Gastrocnemius medialis (tissue), 4 donors: ENCODE data around the gene WNT7A.

Experiments
- POLR2A ChIP-seq, 2 donors: fragments of 450-650 bp; IDR thresholded peaks; one replicate each; pipeline ENCODE4 v1.6.1; 2017; ENCODE audit warnings: antibody characterized with exemption in 2 of 2, mild to moderate bottlenecking in 2 of 2, moderate library complexity in 2 of 2
- TF ChIP-seq, protein P1 (sequence below), 5 experiments: fragments of 450-650 bp in 3 of 5; fragments of 200-600 bp in 2 of 5; sonication (generic) in 2 of 5; IDR thresholded peaks in 4 of 5; conservative IDR thresholded peaks in 1 of 5; 1 replicate in 4 of 5; 2 replicates in 1 of 5; pipeline ENCODE4 v1.5.1; 2016 to 2019; ENCODE audit warnings: antibody characterized with exemption in 5 of 5, mild to moderate bottlenecking in 3 of 5, moderate library complexity in 3 of 5

DNA sequence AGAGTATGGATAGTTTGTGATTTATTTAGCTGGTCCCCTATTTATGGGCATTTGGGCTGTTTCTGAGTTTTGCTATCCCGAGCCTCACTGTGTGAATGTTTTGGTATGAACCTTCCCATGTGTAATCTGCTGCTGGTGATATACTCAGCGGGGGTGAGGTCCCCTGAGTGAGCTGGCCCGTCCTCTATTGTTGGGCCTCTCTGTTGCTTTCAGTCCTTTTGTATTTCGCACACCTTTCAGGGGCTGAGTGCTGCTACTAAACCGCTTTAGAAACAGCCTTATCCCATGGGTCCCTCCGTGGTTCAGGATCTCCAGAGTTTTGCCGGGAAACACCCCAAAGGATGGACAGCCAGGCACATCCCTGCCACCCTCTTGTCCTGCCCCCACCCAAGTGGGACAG is 94.5 kb downstream of the WNT7A start:
- TF ChIP-seq, protein P1, sequence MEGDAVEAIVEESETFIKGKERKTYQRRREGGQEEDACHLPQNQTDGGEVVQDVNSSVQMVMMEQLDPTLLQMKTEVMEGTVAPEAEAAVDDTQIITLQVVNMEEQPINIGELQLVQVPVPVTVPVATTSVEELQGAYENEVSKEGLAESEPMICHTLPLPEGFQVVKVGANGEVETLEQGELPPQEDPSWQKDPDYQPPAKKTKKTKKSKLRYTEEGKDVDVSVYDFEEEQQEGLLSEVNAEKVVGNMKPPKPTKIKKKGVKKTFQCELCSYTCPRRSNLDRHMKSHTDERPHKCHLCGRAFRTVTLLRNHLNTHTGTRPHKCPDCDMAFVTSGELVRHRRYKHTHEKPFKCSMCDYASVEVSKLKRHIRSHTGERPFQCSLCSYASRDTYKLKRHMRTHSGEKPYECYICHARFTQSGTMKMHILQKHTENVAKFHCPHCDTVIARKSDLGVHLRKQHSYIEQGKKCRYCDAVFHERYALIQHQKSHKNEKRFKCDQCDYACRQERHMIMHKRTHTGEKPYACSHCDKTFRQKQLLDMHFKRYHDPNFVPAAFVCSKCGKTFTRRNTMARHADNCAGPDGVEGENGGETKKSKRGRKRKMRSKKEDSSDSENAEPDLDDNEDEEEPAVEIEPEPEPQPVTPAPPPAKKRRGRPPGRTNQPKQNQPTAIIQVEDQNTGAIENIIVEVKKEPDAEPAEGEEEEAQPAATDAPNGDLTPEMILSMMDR (IDR thresholded peaks at IDR 0.05 in 4 of 5, conservative IDR thresholded peaks at IDR 0.05 in 1 of 5): no peak
- no peak for TF ChIP-seq POLR2A (IDR thresholded peaks at IDR 0.05)
